ENCODE results near the gene ZNF117.
A peak's percentile ranks its signal among the peaks of the same experiment; 100 is the strongest.
"Not testable (repeated sequence)": the region's sequence is repeated elsewhere in the genome, so short reads cannot be mapped to it uniquely, and the experiment has no call there.

The ZNF117 gene

DNA sequence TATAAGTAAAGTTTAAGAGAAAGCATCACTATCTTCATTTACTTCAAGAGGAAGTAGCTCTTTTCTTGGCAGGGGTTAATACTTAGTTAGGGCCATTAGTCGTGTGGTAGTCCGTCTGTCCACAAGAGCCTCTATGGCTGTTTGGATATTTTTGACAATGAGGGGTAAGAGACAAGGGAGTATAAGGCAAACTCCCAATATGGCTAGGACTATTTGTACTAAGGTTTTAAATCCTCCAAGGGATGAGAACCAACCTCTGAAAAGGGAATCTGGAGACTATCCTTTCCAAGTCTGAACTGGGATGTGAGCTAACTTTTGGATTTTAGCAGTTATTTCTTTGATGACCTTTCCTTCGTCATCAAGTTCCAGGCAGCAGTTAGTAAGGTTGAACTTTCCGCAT lies at the start of gene ZNF117:
Gene ZNF117 (minus strand): TSS at position 101 of the 400 bp plus-strand sequence.
- no peak for DNase-seq

DNA sequence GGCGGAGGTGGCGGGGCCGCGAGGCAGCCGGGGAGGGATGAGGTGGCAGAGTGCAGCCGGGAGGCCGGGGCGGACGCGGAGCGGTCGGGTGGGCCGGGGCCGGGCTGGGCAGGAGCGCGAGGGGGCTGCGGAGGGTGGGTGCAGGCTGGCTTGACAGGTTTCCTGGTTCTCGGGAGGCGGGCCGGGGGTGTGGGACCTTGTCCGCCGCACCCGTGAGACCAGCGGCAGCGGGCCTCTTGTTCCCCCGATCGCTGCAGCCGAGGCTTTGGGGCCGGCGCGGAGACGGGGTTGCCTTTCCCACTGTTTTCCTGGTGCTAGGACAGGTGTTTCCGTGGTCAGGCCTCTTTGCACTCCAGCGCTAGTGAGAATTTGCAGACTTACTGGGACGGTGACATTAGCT lies 47.9 kb upstream of the ZNF117 start:
- DNase-seq = peak; percentile 20

DNA sequence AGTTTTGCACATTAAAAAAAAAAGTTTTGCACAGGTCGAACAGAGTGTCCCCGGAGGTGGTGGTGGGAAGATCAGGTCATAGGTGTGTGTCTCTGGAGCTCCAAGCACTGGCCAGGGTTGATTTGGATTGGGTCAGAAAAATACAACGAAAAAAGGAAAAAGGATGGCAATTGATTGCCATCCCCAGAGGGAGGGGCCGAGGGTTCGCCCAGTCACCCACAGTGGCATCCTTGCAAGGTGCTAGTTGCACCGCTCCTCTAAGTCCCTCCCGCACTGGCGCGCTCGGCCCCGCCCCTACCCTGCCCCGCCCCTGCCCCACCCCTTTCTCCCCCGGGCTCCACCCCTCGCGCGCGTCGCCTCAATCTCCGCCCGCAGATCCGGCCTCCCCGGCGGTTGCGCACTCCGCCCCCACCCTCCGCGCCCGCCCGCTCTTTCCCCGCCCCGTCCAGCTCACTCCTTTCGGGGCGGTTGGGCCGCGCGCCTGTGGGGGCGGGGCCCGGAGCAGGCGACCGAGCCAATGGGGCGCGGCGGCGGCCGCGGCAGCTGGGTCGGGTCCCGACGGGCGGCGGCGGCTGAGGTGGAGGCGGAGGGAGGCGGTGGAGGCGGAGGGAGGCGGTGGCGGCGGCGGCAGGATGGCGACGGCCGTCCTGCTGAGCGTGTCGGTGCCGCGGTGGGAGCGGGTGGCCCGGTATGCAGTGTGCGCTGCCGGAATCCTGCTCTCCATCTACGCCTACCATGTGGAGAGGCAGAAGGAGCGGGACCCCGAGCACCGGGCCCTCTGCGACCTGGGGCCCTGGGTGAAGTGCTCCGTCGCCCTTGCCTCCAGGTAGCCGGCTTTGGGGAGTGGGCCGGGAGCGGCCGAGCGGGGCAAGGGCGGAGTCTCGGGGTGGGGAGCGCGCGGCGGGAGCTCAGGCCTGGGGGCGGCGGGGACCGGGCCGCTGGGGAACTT lies 47.2 kb upstream of the ZNF117 start:
- DNase-seq = peak; percentile 93

DNA sequence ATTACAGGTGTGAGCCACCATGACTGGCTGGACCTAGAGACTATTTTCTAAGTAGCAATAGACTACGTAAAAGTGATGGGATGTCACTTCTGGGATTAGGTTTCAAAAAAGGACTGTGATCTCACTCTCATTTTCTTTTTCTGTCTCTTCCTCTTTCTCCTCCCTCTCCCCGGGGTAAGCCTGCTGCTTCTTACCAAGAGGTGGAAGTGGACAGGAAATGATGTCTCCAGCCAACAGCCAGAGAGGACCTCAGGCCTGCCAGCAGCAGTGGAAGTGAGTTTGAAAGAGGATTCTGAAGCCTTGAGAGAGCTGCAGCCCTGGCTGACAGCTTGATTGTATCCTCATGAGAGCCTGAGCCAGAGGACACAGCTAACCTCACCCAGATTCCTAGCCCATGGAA lies 45.7 kb upstream of the ZNF117 start:
- not testable (repeated sequence) for DNase-seq

DNA sequence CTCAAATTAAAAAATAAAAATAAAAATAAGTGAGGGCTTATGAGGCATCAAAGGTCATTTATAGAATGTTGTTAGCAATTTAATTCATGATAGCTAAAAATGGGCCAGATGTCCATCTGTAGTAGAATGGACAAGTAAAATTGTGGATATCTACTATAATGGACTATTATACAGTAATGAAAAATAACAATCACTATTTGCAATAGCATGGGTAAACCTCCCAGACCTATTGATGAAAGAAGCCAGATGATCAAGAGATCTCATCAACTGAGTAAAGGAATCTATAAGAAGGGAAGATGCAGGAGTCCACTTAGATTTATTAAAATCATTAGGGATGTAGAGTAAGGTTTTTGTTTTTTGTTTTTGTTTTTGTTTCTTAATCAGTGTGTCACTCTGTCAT lies 44.6 kb upstream of the ZNF117 start:
- DNase-seq = not testable (repeated sequence)

DNA sequence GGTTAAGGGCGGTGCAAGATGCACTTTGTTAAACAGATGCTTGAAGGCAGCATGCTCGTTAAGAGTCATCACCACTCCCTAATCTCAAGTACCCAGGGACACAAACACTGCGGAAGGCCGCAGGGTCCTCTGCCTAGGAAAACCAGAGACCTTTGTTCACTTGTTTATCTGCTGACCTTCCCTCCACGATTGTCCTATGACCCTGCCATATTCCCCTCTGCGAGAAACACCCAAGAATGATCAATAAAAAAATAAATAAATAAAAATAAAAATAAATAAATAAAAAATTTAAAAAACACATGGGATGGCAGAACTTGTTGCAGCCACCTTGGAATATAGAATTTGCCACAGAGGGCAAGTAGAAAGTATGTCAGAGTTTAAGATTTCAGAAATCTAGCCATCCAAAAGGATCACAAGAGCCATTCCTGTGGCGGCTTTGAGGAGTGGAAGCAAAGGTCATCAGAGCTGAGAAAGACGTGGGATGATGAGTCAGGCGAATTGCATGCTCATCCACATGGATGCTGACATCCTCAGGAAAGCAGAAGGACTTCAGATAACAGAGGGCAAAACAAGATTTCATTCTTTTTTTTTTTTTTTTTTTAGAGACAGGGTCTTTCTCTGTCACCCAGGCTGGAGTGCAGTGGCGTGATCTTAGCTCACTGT lies 43.4 kb upstream of the ZNF117 start:
- not testable (repeated sequence) for DNase-seq

DNA sequence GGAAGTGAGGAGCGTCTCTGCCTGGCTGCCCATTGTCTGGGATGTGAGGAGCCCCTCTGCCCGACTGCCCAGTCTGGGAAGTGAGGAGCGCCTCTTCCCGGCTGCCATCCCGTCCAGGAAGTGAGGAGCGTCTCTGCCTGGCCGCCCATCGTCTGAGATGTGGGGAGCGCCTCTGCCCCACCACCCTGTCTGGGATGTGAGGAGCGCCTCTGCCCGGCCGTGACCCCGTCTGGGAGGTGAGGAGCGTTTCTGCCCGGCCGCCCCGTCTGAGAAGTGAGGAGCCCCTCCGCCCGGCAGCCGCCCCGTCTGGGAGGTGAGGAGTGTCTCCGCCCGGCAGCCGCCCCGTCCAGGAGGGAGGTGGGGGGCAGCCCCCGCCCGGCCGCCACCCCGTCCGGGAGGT lies 42.6 kb upstream of the ZNF117 start:
- DNase-seq = not testable (repeated sequence)

DNA sequence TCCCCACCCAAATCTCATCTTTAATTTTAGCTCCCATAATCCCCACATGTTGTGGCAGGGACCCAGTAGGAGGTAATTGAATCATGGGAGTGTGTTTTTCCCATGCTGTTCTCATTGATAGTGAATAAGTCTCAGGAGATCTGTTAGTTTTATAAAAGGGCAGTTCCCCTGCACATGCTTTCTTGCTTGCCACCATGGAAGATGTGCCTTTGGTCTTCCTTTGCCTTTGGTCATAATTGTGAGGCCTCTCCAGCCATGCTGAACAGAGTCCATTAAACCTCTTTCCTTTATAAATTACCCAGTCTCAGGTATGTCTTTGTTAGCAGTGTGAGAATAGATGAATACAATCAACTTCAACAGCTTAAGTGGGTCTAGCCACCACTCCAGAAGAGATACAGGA lies 34.2 kb upstream of the ZNF117 start:
- DNase-seq = not testable (repeated sequence)

DNA sequence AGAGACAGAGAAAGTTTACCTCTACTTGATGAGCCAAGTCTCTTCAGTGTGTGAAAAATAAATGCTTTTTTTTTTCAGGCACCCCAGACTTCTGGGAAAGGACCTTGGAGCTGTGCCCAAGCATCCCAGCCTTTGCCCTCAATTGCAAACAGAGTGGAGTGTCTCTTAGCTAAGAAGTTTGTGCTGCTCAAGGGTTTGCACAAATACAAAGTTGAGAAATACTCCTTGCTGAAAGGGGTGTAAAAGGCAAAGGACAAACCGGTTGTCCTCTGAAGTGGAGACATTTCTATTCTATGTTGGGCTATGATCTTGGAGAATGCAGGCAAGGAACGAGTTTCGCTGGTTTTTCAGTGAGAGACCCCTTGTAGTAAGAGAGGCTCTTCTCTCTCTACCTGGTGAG lies 30.1 kb upstream of the ZNF117 start:
- not testable (repeated sequence) for DNase-seq

DNA sequence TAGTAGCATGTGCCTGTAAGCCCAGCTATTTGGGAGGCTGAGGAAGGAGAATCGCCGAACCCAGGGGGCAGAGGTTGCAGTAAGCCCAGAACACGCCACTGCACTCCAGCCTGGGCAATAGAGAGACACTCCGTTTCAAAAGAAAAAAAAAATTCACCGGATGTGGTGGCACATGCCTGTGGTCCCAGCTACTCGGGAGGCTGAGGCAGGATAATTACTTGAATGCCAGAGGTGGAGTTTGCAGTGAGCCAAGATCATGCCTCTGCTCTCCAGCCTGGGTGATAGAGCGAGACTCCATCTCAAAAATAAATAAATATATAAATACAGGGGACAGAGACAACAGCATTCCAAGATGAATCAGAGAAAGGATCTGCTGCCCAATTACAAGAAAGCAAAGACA lies 19.0 kb upstream of the ZNF117 start:
- not testable (repeated sequence) for DNase-seq

DNA sequence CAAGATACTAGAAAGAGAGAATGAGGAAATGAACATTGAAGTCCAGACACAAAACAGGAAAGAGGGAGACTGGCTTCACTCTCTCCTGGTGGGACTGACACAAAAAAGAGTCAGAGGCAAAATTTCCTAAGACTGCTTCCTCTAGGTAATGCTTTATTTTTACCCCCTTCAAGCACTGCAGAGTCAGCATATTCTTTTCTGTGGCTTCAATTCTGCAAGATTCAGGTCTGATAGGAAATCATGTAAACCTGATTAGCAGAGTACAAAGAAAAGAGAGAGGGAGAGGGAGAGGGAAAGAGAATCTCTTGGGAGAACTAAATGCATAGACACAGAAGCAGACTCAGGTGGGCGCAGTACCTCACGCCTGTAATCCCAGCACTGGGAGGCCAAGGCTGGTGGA lies 18.6 kb upstream of the ZNF117 start:
- DNase-seq = not testable (repeated sequence)

DNA sequence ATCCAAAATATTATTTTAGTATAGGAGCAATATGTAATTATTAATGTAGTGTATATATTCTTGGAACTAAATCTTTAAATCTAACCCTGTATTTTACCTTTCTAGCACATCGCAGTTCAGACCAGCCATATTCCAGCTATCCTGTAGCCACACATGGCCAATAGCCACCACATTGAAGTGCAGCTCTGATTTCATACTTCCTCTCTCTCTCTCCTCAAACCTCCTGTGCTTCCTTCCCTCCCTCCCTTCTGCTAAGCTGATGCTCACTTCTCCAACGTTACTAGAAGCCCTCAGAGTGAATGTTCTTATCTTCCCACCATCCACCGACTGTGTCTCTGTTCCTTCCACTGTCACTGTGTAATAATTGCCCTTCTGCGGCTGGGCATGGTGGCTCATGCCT lies 16.2 kb upstream of the ZNF117 start:
- not testable (repeated sequence) for DNase-seq

DNA sequence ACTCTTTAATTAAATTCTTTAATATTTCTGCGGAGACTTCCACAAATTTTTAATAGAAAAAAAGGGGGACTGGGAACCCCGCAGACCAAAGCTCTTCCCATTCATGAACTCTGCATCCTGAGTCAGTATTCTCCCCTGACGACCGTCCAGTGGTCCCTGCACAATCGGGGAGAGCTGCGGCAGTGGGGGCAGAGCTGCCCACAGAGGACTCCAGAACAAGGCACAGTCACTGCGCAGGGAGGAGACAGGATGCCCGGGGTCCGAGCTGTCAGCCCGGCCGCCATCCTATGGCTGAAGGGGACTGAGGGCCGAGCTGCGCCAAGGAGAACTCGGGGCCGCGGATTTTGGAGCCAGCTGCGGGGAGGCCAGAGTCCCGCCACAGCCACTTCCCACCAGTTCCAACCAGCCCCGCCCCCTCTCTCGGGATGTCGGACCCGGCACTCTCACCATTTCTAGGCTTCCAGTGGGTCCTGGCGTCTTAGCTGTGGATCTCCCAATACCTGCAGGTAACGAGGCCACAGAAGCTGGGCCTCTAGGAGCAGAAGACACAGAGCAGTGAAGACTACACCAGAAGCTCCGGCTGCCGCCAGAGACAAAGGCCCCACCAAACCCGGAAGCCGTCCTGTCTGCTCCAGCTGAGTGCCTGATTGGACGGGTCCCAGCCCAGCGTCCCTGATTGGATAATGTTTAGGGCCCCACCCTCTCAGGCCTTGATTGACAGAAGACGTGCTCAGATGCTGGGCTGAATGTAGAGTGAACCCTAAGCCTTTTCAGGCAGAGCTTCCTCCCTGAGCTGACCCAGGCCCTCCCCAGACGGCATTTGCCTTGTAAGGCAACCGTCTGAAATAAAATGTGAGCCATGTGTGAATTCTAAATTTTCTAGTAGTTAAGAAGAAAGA lies 15.5 kb upstream of the ZNF117 start, which contains the start of gene ERV3-1:
Gene ERV3-1 (minus strand): TSS at position 594 of the 899 bp plus-strand sequence. CDS start 13,661 bp downstream, outside the sequence.
- DNase-seq = peak; percentile 92

DNA sequence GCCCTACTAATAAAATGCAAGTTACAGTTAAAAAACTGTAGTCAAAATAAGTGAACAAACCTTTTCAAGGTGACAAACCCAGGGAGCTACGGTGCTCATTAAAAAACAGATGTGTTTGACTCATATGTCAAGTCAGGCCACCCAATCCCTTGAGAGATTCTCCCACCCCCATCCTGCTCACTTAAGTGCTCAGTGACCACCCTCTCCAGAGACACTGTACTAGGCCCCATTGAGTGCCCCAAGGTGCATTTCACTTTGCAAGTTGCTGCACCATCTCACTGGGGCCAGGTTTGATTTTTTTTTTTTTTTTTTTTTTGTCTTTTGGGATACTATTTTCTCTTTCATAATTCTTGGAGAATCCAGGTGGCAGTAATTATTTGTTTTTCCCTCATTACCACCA lies 13.7 kb upstream of the ZNF117 start:
- no peak for DNase-seq

DNA sequence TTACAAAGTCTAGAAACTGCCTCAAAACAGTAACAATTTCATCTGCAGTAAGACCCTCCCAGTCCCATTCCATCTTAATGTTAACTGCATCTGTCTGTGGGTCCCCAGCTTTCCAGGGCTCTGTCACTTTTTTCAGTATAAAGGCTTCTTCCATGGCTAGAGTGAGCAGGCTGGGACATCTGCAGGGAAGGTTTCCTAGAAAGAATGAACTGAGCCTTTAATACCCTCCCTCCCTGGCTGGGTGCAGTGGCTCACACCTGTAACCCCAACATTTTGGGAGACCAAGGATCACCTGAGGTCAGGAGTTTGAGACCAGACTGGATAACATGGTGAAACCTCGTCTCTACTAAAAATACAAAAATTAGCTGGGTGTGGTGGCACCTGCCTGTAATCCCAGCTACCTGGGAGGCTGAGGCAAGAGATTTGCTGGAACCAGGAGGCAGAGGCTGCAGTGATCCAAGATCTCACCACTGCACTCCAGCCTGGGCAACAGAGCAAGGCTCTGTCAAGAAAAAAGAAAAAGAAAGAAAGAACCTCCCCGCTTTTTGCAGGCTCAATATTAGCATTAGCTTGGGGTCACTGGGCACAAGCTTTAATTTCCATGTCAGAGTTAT lies 12.2 kb upstream of the ZNF117 start:
- DNase-seq = no peak

DNA sequence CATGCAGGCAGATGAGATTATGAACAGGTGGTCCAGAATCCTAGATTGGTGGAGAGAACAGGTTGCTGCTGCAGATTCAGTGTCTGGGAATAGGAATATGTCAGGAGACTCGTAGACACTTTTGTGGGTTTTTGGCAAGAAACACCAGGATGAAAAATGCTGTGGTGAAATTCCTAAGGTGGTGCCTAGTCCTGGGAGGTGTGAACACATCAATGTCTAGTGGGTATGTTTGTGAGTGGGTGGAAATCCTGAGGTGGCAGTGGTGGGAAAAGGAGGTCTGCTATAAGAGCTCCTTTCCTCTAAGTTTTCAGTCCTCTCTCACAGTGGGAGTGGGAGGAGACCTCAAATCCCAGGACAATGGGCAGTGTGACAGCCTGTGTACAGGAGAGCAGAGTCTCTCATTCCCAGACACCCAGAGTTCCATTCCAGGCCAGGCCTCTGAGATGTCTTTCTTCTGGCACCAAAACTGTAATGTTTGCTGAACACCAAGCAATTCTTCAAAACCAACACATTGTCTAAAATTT lies 10.5 kb upstream of the ZNF117 start:
- no peak for DNase-seq

DNA sequence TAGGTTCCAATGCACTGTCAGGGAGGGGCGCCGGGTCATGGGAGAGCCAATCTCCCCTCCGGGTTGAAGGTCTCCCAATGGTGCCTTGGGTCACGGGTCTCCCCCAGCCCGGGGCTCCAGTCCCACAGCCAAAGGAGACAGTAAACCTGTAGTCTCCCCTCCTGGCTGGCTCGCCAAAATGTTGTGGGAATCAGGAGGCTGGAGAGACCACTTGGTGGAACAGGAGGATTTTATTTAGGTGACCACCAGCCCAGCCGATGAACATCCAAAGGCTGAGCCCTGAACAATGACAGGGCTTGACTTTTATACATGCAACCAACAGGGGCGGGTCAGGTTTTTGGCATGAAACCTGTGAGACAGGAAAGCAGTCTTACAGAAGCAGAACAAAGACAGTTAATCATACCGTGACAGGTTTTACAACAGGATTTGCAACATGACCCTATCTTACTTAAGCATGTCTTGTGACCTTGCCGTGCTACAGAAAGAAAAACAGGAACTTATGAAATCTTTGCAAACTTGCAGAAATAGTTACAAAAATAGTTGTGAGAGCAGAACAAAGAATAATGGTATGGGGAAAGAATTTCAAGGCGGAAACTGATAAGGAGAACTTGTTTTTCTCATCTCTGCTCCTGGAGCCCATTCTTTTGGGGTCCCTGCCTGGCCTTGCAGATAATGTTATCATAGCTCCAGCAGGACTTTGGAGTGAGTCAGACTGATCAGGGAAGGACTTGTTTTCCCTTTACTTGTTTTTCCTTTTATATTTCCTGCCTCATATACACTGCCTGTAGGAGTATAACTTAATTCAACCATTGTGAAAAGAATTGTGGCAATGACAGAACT lies 8.5 kb upstream of the ZNF117 start:
- DNase-seq = no peak

DNA sequence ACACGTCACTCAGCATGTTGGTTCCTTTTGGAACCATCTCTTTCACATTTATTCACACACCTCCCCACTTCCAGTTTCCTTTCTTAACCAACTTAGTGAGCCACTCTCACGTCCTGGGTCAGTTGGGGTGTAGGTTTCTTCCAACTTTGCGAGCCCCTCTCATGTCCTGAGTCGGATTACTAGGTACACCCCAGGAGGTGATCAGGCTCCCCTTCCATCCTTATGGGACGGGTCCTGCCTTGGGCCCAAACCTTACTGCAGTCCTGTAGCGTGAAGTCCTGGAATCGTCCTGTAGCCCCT lies 8.0 kb upstream of the ZNF117 start:
- no peak for DNase-seq

DNA sequence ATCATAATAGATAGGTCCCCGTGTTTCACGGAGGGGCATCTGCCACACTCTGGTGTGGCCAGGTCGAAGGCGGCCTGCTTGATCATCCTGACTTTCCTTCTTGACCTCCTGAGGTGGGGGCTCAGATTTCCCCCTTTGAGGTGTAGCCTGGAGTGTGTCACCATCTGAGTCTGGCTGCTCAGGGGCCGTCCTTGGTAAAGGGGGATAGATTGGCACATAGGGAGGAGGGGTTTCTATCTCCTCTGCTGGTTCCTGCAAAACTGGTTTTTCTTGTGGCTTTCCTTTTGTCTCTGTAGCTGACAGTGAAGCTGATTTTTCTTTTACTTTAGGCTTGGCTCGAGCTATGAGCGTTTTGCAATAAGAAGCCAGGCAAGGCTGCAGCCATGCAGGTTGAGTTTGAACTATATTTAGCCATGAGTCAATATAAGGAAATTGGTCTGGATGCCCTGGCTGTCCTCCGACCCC lies 7.1 kb upstream of the ZNF117 start:
- no peak for DNase-seq

DNA sequence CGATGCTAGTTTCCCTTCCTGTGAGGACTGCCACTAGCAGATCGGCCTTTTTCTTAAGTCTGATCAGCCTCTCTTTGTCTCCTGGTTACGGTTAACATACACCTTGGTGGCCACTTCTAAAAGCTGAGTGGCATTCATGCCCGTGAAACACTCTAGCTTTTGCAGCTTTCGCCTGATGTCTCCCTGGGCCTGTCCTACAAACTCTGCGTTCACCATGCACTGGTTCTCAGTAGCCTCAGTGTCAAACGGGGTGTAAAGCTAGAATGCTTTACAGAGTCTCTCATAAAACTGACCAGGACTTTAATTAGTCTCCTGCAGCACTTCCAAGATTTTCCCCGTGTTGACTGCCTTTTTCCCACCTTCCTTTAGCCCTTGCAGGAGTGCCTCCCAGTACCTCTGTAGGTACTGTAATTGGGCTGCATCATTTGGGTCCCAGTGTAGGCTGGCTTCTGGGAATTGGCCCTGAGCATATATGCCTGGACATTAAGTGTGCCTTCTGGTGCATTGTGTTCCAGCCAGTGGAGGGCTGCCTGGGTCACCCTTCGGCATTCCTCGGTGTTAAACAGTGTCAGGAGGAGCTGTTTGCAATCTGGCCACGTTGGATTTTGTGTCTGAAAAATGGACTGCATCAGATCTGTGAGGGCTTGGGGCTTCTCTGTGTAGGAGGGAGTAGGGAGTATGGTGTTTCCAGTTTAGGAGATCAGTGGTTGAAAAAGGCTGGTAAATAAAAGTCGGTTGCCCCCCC lies 6.5 kb upstream of the ZNF117 start:
- DNase-seq = no peak

DNA sequence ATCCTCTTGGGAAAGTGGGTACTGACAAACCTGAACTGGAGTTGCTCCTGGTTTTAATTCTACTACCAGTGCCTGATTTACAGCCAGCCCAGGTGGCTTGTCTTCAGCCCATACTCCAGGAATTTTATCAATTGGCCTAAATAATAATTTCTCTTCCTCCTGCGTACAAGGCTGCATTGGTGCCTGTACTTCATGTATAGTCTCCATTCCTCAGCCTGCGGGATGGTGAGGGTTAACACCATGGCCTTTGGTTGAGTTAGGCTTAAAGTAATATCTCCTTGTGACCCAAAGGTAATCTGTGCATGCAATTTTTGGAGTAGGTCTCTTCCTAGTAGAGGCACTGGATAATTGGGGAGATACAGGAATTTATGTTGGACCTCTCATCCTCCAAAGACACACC lies 5.5 kb upstream of the ZNF117 start:
- no peak for DNase-seq

Measured in activated naive CD4-positive, alpha-beta T cell treated with anti-CD3 and anti-CD28 coated beads, Interleukin-2, amount 50 U/mL, for 16 hours (primary cell).